Endothelial cell (in vitro differentiated cells): ENCODE results near the gene NCR2. TPM values are rescaled to one million over a fixed set of nuclear protein-coding genes. Genes with fewer than 3 reads are reported as not detected.

ENCODE experiments used
- DNase-seq: peaks from one replicate; pipeline ENCODE4 v3.0.0; 2021; ENCODE audit warnings: low spot score
- H3K27ac Mint-ChIP-seq: one replicate; pipeline ENCODE4 v1.8.0; 2021; ENCODE audit warnings: mixed read lengths, inconsistent platforms; ENCODE audit not compliant: unreplicated experiment
- H3K27me3 Mint-ChIP-seq: one replicate; pipeline ENCODE4 v1.8.0; 2021; ENCODE audit warnings: mild to moderate bottlenecking, moderate library complexity, mixed read lengths, inconsistent platforms; ENCODE audit not compliant: unreplicated experiment
- H3K36me3 Mint-ChIP-seq: one replicate; pipeline ENCODE4 v1.8.0; 2021; ENCODE audit warnings: mild to moderate bottlenecking, low read depth, mixed read lengths, inconsistent platforms; ENCODE audit not compliant: unreplicated experiment
- H3K4me1 Mint-ChIP-seq: one replicate; pipeline ENCODE4 v1.8.0; 2021; ENCODE audit warnings: mild to moderate bottlenecking, mixed read lengths, inconsistent platforms; ENCODE audit not compliant: unreplicated experiment
- H3K4me3 Mint-ChIP-seq: one replicate; pipeline ENCODE4 v1.8.0; 2021; ENCODE audit warnings: mild to moderate bottlenecking, mixed read lengths, inconsistent platforms; ENCODE audit not compliant: unreplicated experiment
- H3K9me3 Mint-ChIP-seq: one replicate; pipeline ENCODE4 v1.8.0; 2021; ENCODE audit warnings: mixed read lengths, inconsistent platforms; ENCODE audit not compliant: unreplicated experiment
- CTCF ChIP-seq: fragments of 200-600 bp; sonication (generic); IDR thresholded peaks from one replicate; pipeline ENCODE4 v1.5.0; 2021; ENCODE audit warnings: antibody characterized with exemption; ENCODE audit not compliant: unreplicated experiment
- long read RNA-seq: library from polyadenylated mRNA; unstranded; transcript quantifications from one replicate; pipeline ENCODE4 v2.0.0, GENCODE V29; 2020; ENCODE audit not compliant: unreplicated experiment
- total RNA-seq: library from RNA; stranded (reverse); fragmentation: NEBNext Ultra II Directional; extraction: Animal tissue kit (Norgen Biotek cat#: 25700); gene quantifications from one replicate; pipeline ENCODE4 v1.2.1, GENCODE V29; 2021; ENCODE audit not compliant: unreplicated experiment

Gene NCR2
- not detected for total RNA-seq
- long read RNA-seq, result 0 reads

- no peak for TF ChIP-seq CTCF
- DNase-seq, result no peak
- no peak within 1 kb of the TSS for H3K27ac Mint-ChIP-seq
- H3K4me1 Mint-ChIP-seq, result no peaks in the 10 kb centered on the region
- H3K4me3 Mint-ChIP-seq, result no peak within 1 kb of the TSS
- H3K9me3 Mint-ChIP-seq, result no peaks in the 10 kb centered on the region
- no peaks in the 10 kb centered on the region for H3K36me3 Mint-ChIP-seq
- peaks cover 14% of the 10 kb centered on the region for H3K27me3 Mint-ChIP-seq
Observed at GRCh38 chr6:41335296-41335695, at the start of gene NCR2. Gene NCR2 (plus strand): TSS chr6:41335608. CDS start chr6:41335877, 269 bp downstream.

DNA sequence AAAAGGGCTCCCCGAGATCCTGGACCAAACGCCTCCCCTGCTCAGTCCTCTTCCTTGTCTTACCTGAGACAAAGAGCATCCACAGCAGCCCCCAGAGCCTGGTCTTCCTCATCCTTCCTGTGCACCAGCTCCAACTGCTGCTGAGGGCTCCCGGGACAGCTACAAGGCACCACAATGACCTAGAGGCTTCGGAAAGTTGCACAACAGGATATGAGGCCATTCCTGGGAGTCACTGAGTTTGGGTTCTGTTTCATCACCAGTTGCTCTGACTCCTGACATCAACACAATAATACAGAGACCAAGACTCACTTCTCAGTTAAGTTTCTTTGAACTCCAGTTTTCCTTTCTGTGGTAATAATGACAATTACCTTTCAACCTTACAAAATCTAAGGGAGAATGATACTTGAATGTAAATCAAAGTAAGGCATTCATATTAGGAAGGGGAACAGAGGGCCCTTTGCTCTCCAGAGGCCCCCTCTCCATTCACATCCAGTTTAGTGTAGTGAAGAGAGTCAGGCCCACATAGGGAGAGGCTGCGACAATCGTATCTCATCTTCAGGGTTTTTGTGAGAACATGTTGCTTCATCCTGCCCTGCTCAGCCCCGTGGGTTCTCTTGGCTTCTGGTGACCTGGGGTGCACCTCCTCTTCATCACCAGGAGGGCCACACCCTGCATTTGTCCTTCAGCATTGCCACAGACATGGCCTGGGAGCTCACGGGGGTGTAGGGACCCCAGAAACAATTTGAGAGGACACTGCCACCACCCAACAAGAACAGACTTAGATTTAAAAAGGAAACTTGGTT, 48.7 kb upstream of the NCR2 start, which contains the start of gene TREM1:
TSS of gene TREM1 (minus strand) at position 139 of the 803 bp plus-strand sequence. CDS start at position 112, 27 bp downstream.
- H3K9me3 Mint-ChIP-seq, result no peaks in the 10 kb centered on the region
- TF ChIP-seq CTCF, result no peak
- H3K36me3 Mint-ChIP-seq, result no peaks in the 10 kb centered on the region
- H3K27ac Mint-ChIP-seq, result no peak within 1 kb of the TSS
- H3K27me3 Mint-ChIP-seq, result no peaks in the 10 kb centered on the region
- H3K4me1 Mint-ChIP-seq, result peaks cover 5% of the 10 kb centered on the region
- DNase-seq, result no peak
- H3K4me3 Mint-ChIP-seq, result no peak within 1 kb of the TSS

GRCh38 chr6:41288030-41288753, 47.2 kb upstream of the NCR2 start:
- Mint-ChIP-seq H3K36me3 (no peaks in the 10 kb centered on the region), H3K27me3 (no peaks in the 10 kb centered on the region), H3K9me3 (no peaks in the 10 kb centered on the region), H3K27ac (no peak overlapping the region), H3K4me1 (peaks cover 5% of the 10 kb centered on the region), H3K4me3 (no peak overlapping the region)
- no peak for TF ChIP-seq CTCF
- DNase-seq, result no peak

- peaks cover 5% of the 10 kb centered on the region for H3K4me1 Mint-ChIP-seq
- no peak overlapping the region for H3K27ac Mint-ChIP-seq
- no peak for DNase-seq
- no peaks in the 10 kb centered on the region for H3K9me3 Mint-ChIP-seq
- no peak overlapping the region for H3K4me3 Mint-ChIP-seq
- H3K27me3 Mint-ChIP-seq, result no peaks in the 10 kb centered on the region
- no peaks in the 10 kb centered on the region for H3K36me3 Mint-ChIP-seq
- no peak for TF ChIP-seq CTCF
Observed at GRCh38 chr6:41288754-41289129, 46.7 kb upstream of the NCR2 start.

DNA sequence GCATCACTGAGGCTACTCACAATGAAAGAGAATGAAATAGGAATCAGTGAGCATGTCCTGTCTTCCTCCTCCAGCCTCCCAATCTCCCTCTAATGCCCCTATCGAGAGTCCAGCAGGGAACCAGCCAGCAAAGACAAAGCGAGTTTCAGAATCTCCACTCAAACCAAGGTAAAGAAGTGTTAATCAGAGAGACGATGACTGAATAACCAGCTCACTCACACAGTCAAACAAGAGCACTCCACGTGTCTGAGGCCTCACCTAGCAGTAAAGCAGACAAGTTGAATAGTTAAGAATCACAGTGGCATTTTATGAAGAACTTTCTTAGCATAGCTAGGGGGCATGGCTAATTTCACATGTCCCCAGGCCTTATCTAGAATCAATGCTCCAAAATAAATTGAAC, 45.6 kb upstream of the NCR2 start:
- no peak for TF ChIP-seq CTCF
- Mint-ChIP-seq H3K36me3 (no peaks in the 10 kb centered on the region), H3K27me3 (no peaks in the 10 kb centered on the region), H3K9me3 (no peaks in the 10 kb centered on the region), H3K27ac (no peak overlapping the region), H3K4me1 (peaks cover 5% of the 10 kb centered on the region), H3K4me3 (no peak overlapping the region)
- DNase-seq, result no peak
